ENCODE measurements around the gene RPS15. TPM values are rescaled to one million over a fixed set of nuclear protein-coding genes. Genes with fewer than 3 reads are reported as not detected.

Gene RPS15
- total and polyA plus RNA-seq, 10 of the 15 experiments (the other 5 are each of a cell fraction or from before 2014, with no cell fraction given): 559 to 3,158 (median 1,413) TPM

- ATAC-seq: no peak
- WGBS (ENCODE audit: insufficient coverage, insufficient replicate concordance, low lambda C conversion rate, missing lambda C conversion rate): 88% methylated on average over 36 of the region's 36 CpGs
- peak; percentile 44; the same call in 1 of the 2 replicates for TF ChIP-seq POLR2A (IDR thresholded peaks at IDR 0.05; ENCODE audit: low read depth, low read length)
- TF ChIP-seq MYC (IDR thresholded peaks at IDR 0.05; ENCODE audit: insufficient read depth, insufficient read length, insufficient replicate concordance, low read length, severe bottlenecking): no peak
- CTCF ChIA-PET: interaction anchor here (1.3 to 1.8 kb wide), 2 partner anchors 24 to 169 kb away, joined by 4 to 5 read pairs; no protein-coding TSS in a partner anchor
- intact Hi-C loops (cut with micrococcal nuclease; ENCODE audit: unreplicated experiment): no loop called here
- Histone ChIP-seq H3K79me2 (ENCODE audit: control insufficient read depth, insufficient read depth, low read length) (peaks cover 96% of the 10 kb centered on the region), H2AFZ (ENCODE audit: control insufficient read depth, low read depth, low read length) (no peak overlapping the region), H4K20me1 (ENCODE audit: control insufficient read depth, insufficient read depth) (peaks cover 35% of the 10 kb centered on the region), H3K9me3 (replicated peaks; ENCODE audit: control insufficient read depth, insufficient read depth, low read length) (no peaks in the 10 kb centered on the region), H3K4me3 (no peak overlapping the region), H3K9ac (ENCODE audit: control insufficient read depth, insufficient read depth, low read length) (no peak overlapping the region), H3K36me3 (ENCODE audit: control insufficient read depth in 2 of 2, insufficient read depth in 2 of 2, low read length in 1 of 2) (peaks cover 13 to 31% of the 10 kb centered on the region in 2 experiments), H3K27ac (ENCODE audit: control insufficient read depth, insufficient read depth) (peak overlapping the region; percentile 42; the same call in 1 of the 2 replicates), H3K4me1 (ENCODE audit: control insufficient read depth, insufficient read depth, low read length) (peaks cover 44% of the 10 kb centered on the region), H3K27me3 (replicated peaks in 1 of 2; ENCODE audit: control insufficient read depth in 2 of 2, insufficient read depth in 2 of 2, low read length in 1 of 2) (no peaks in the 10 kb centered on the region), H3K4me2 (ENCODE audit: control insufficient read depth, insufficient read depth) (peak overlapping the region; percentile 22; the same call in 1 of the 2 replicates)
- POLR2A ChIA-PET: no interaction called here
- in situ Hi-C loops (cut with MboI): no loop called here
- SMC1A ChIA-PET (ENCODE audit: uncharacterized antibody, unreplicated experiment): interaction anchor here (1.2 kb wide), 1 partner anchor 24 kb away, joined by 4 read pairs; no protein-coding TSS in a partner anchor
- DNase-seq (ENCODE audit: low read depth, low spot score): no peak
- BruUV-seq (replicated peaks): no TSS peak
- RAD21 ChIA-PET (ENCODE audit: unreplicated experiment): no interaction called here
- peak; percentile 62 for FAIRE-seq
Observed at GRCh38 chr19:1412995-1413800, 25.0 kb upstream of the RPS15 start.

- H3K9me3 ChIP-seq (replicated peaks; ENCODE audit: control insufficient read depth, insufficient read depth, low read length): no peaks in the 10 kb centered on the region
- no peak overlapping the region for H3K9ac ChIP-seq (ENCODE audit: control insufficient read depth, insufficient read depth, low read length)
- peaks cover 29% of the 10 kb centered on the region for H3K4me1 ChIP-seq (ENCODE audit: control insufficient read depth, insufficient read depth, low read length)
- H3K27me3 ChIP-seq (replicated peaks in 1 of 2; ENCODE audit: control insufficient read depth in 2 of 2, insufficient read depth in 2 of 2, low read length in 1 of 2): no peaks in the 10 kb centered on the region
- FAIRE-seq (no peak), DNase-seq (ENCODE audit: low read depth, low spot score) (no peak), ATAC-seq (no peak)
- ChIA-PET RAD21 (ENCODE audit: unreplicated experiment) (no interaction called here), CTCF (no interaction called here), SMC1A (ENCODE audit: uncharacterized antibody, unreplicated experiment) (no interaction called here), POLR2A (no interaction called here)
- no peak for TF ChIP-seq CTCF (IDR thresholded peaks at IDR 0.05 in 2 of 3, conservative IDR thresholded peaks at IDR 0.05 in 1 of 3; ENCODE audit: control insufficient read depth in 2 of 3, extremely low read depth in 1 of 3, insufficient read depth in 1 of 3, low read depth in 3 of 3, low read length in 3 of 3)
- TF ChIP-seq POLR2A (IDR thresholded peaks at IDR 0.05; ENCODE audit: low read depth, low read length): peak; percentile 23; the same call in 1 of the 2 replicates
- H2AFZ ChIP-seq (ENCODE audit: control insufficient read depth, low read depth, low read length): no peak overlapping the region
- in situ Hi-C loops (cut with MboI) (no loop called here), intact Hi-C loops (cut with micrococcal nuclease; ENCODE audit: unreplicated experiment) (no loop called here)
- H3K36me3 ChIP-seq (ENCODE audit: control insufficient read depth in 2 of 2, insufficient read depth in 2 of 2, low read length in 1 of 2): peaks cover 25 to 40% of the 10 kb centered on the region in 2 experiments; a peak in 3 of 4 replicates
- no peak overlapping the region for H3K4me2 ChIP-seq (ENCODE audit: control insufficient read depth, insufficient read depth)
- peaks cover 68% of the 10 kb centered on the region for H3K79me2 ChIP-seq (ENCODE audit: control insufficient read depth, insufficient read depth, low read length)
- peaks cover 19% of the 10 kb centered on the region for H4K20me1 ChIP-seq (ENCODE audit: control insufficient read depth, insufficient read depth)
- no TSS peak for BruUV-seq (replicated peaks)
- H3K27ac ChIP-seq (ENCODE audit: control insufficient read depth, insufficient read depth): no peak overlapping the region
- WGBS (ENCODE audit: insufficient coverage, insufficient replicate concordance, low lambda C conversion rate, missing lambda C conversion rate): 94% methylated on average over 23 of the region's 28 CpGs
- no peak overlapping the region for H3K4me3 ChIP-seq
Observed at GRCh38 chr19:1416014-1416841, 22.0 kb upstream of the RPS15 start.
